HepG2 (cell line): ENCODE results near the gene MMP24OS. TPM values are rescaled to one million over a fixed set of nuclear protein-coding genes. Genes with fewer than 3 reads are reported as not detected.
A peak's percentile ranks its signal among the peaks of the same experiment; 100 is the strongest.

Source experiments
- ADNP ChIP-seq: sonication (generic); formaldehyde crosslinking; IDR thresholded peaks from 2 replicates; pipeline ENCODE4 v1.4.0; 2020; ENCODE audit warnings: missing genetic modification reagents
- AGO1 ChIP-seq: fragments of 200-400 bp; formaldehyde crosslinking; IDR thresholded peaks from 2 replicates; pipeline ENCODE4 v1.6.1; 2017; ENCODE audit warnings: mild to moderate bottlenecking, low read depth, low read length, moderate library complexity; ENCODE audit not compliant: poor library complexity, severe bottlenecking
- ATF5 ChIP-seq: sonication (generic); formaldehyde crosslinking; IDR thresholded peaks from 2 replicates; pipeline ENCODE4 v1.4.0; 2020; ENCODE audit warnings: mild to moderate bottlenecking, low read depth, missing genetic modification reagents
- BORCS8-MEF2B ChIP-seq: sonication (generic); formaldehyde crosslinking; IDR thresholded peaks from 2 replicates; pipeline ENCODE4 v1.8.0; 2022; ENCODE audit warnings: mild to moderate bottlenecking, missing genetic modification reagents
- CENPT ChIP-seq: sonication (generic); formaldehyde crosslinking; IDR thresholded peaks from 2 replicates; pipeline ENCODE4 v1.8.0; 2022; ENCODE audit warnings: low read depth, mild to moderate bottlenecking, moderate library complexity, missing genetic modification reagents
- CHD4 ChIP-seq: fragments of 200-600 bp; sonication (generic); IDR thresholded peaks from 2 replicates; pipeline ENCODE4 v1.7.0; 2017; ENCODE audit warnings: mild to moderate bottlenecking, low read length, borderline replicate concordance
- DNMT1 ChIP-seq: sonication (generic); formaldehyde crosslinking; IDR thresholded peaks from 2 replicates; pipeline ENCODE4 v1.5.1; 2020; ENCODE audit warnings: mild to moderate bottlenecking, missing genetic modification reagents
- ESRRA ChIP-seq: sonication (generic); formaldehyde crosslinking; IDR thresholded peaks from 2 replicates; pipeline ENCODE4 v1.5.1; 2020; ENCODE audit warnings: mild to moderate bottlenecking, low read depth, missing genetic modification reagents
- HNRNPH1 ChIP-seq: fragments of 200-400 bp; formaldehyde crosslinking; optimal IDR thresholded peaks from 2 replicates; pipeline ENCODE3; 2017; ENCODE audit warnings: mild to moderate bottlenecking, low read depth, low read length
- HNRNPL ChIP-seq: fragments of 200-400 bp; formaldehyde crosslinking; IDR thresholded peaks from 2 replicates; pipeline ENCODE4 v1.6.1; 2017; ENCODE audit warnings: mild to moderate bottlenecking, low read depth, low read length
- KDM4B ChIP-seq: sonication (generic); formaldehyde crosslinking; IDR thresholded peaks from 2 replicates; pipeline ENCODE4 v1.4.0; 2020; ENCODE audit warnings: missing genetic modification reagents
- KDM5B ChIP-seq: sonication (generic); formaldehyde crosslinking; IDR thresholded peaks from 2 replicates; pipeline ENCODE4 v1.4.0; 2020; ENCODE audit warnings: missing genetic modification reagents, mild to moderate bottlenecking, borderline replicate concordance
- MIER3 ChIP-seq: IDR thresholded peaks from 2 replicates; pipeline ENCODE4 v1.6.1; 2016; ENCODE audit warnings: missing compliant biosample characterization, borderline replicate concordance
- PAXIP1 ChIP-seq: sonication (generic); formaldehyde crosslinking; conservative IDR thresholded peaks from 2 replicates; pipeline ENCODE4 v1.4.0; 2020; ENCODE audit warnings: mild to moderate bottlenecking, missing genetic modification reagents, moderate library complexity
- TBX3 ChIP-seq: fragments of 450-650 bp; IDR thresholded peaks from 2 replicates; pipeline ENCODE4 v1.6.1; 2017; ENCODE audit warnings: antibody characterized with exemption, mild to moderate bottlenecking, inconsistent platforms, borderline replicate concordance
- TRIM22 ChIP-seq: fragments of 450-650 bp; IDR thresholded peaks from 2 replicates; pipeline ENCODE4 v1.6.1; 2017
- ZNF468 ChIP-seq: sonication (generic); formaldehyde crosslinking; IDR thresholded peaks from 2 replicates; pipeline ENCODE4 v1.8.0; 2022; ENCODE audit warnings: mild to moderate bottlenecking, moderate library complexity, missing genetic modification reagents
- ZNF556 ChIP-seq: sonication (generic); formaldehyde crosslinking; IDR thresholded peaks from 2 replicates; pipeline ENCODE4 v1.4.0; 2020; ENCODE audit warnings: mild to moderate bottlenecking, missing genetic modification reagents, borderline replicate concordance
- ZNF776 ChIP-seq: sonication (generic); formaldehyde crosslinking; IDR thresholded peaks from 2 replicates; pipeline ENCODE4 v1.4.0; 2020; ENCODE audit warnings: mild to moderate bottlenecking, missing genetic modification reagents
- ZNF83 ChIP-seq: sonication (generic); formaldehyde crosslinking; IDR thresholded peaks from 2 replicates; pipeline ENCODE4 v1.4.0; 2020; ENCODE audit warnings: missing genetic modification reagents, mild to moderate bottlenecking, borderline replicate concordance
- ZNF841 ChIP-seq: sonication (generic); formaldehyde crosslinking; IDR thresholded peaks from 2 replicates; pipeline ENCODE4 v1.8.1; 2023; ENCODE audit warnings: missing genetic modification reagents, borderline replicate concordance
- ZNF883 ChIP-seq: sonication (generic); formaldehyde crosslinking; IDR thresholded peaks from 2 replicates; pipeline ENCODE4 v1.5.1; 2020; ENCODE audit warnings: mild to moderate bottlenecking, missing genetic modification reagents; ENCODE audit errors: not compliant biosample characterization
- ZSCAN21 ChIP-seq: sonication (generic); formaldehyde crosslinking; IDR thresholded peaks from 2 replicates; pipeline ENCODE4 v1.8.0; 2022; ENCODE audit warnings: mild to moderate bottlenecking, missing genetic modification reagents, moderate library complexity, borderline replicate concordance
- polyA plus RNA-seq, 8 experiments: library from polyadenylated mRNA; depleted of rRNA in 3 of 8; stranded (reverse) in 7 of 8; unstranded in 1 of 8; fragments of >200 nt; fragmentation: Illumina TruSeq in 4 of 8; extraction: Trizol in 4 of 8; gene quantifications; 2 replicates each; pipeline versions ENCODE4 v1.2.1 to v1.2.3, GENCODE V29; 2011 to 2016; ENCODE audit warnings: low read depth in 4 of 8, missing spikeins in 1 of 8, mixed read lengths in 1 of 8; ENCODE audit not compliant: insufficient read depth in 1 of 8
- total RNA-seq, 5 experiments: library from RNA; depleted of rRNA; stranded (reverse); fragments of >200 nt; fragmentation: Illumina TruSeq; extraction: Trizol; gene quantifications; 2 replicates each; pipeline ENCODE4 v1.2.3, GENCODE V29; 2016; ENCODE audit warnings: low read depth in 1 of 5

The MMP24OS gene
- total and polyA plus RNA-seq, 2 of the 13 experiments (the other 11 are each of a cell fraction or from before 2014, with no cell fraction given): 6.0 to 8.5 TPM

GRCh38 chr20:35287509-35288324, 9.8 kb upstream of the MMP24OS start (continued):
- peak; percentile 56 for TF ChIP-seq PAXIP1 (CRISPR knock-in tag)
- TF ChIP-seq ATF5 (CRISPR knock-in tag): 0 out of 2 replicates have a peak, but pooled peaks have one; percentile 60
- peak; percentile 62; the same call in 1 of the 2 replicates for TF ChIP-seq ESRRA (CRISPR knock-in tag)
- peak; percentile 17 for TF ChIP-seq HNRNPH1
- TF ChIP-seq ZNF556 (CRISPR knock-in tag): peak; percentile 77
- TF ChIP-seq ZSCAN21 (CRISPR knock-in tag): 0 out of 2 replicates have a peak, but pooled peaks have one; percentile 68
- no peak for TF ChIP-seq TRIM22
- 0 out of 2 replicates have a peak, but pooled peaks have one; percentile 19 for TF ChIP-seq ZNF468
- TF ChIP-seq TBX3: no peak
- TF ChIP-seq ZNF776: peak; percentile 26; the same call in 1 of the 2 replicates
- 0 out of 2 replicates have a peak, but pooled peaks have one; percentile 73 for TF ChIP-seq ADNP (CRISPR knock-in tag)
- 0 out of 2 replicates have a peak, but pooled peaks have one; percentile 31 for TF ChIP-seq DNMT1 (CRISPR knock-in tag)
- no peak for TF ChIP-seq MIER3 (CRISPR knock-in tag)
- peak; percentile 40 for TF ChIP-seq ZNF883
- peak; percentile 45; the same call in 1 of the 2 replicates for TF ChIP-seq KDM5B
- TF ChIP-seq KDM4B: no peak
- TF ChIP-seq CENPT (CRISPR knock-in tag): peak; percentile 77; the same call in 1 of the 2 replicates
- TF ChIP-seq HNRNPL: 0 out of 2 replicates have a peak, but pooled peaks have one; percentile 10
- TF ChIP-seq CHD4: no peak
- TF ChIP-seq AGO1: peak; percentile 26
- TF ChIP-seq ZNF83 (CRISPR knock-in tag): peak; percentile 72; the same call in 1 of the 2 replicates
- TF ChIP-seq ZNF841 (CRISPR knock-in tag): no peak
- TF ChIP-seq BORCS8-MEF2B (CRISPR knock-in tag): peak; percentile 75; the same call in 1 of the 2 replicates
